GM12891 (cell line): Measurements from ENCODE around the gene LCN10.
A peak's percentile ranks its signal among the peaks of the same experiment; 100 is the strongest.

Experiments
- POLR2A ChIP-seq: IDR thresholded peaks from 2 replicates; pipeline ENCODE4 v1.6.1; 2011; ENCODE audit warnings: low read depth, low read length, control low read depth
- POLR2AphosphoS5 ChIP-seq: IDR thresholded peaks from 2 replicates; pipeline ENCODE4 v1.6.1; 2011; ENCODE audit warnings: low read depth, low read length, control low read depth
- POU2F2 ChIP-seq: IDR thresholded peaks from 2 replicates; pipeline ENCODE4 v1.6.1; 2011; ENCODE audit warnings: low read depth, mild to moderate bottlenecking, control low read depth, low read length, moderate library complexity
- SPI1 ChIP-seq: IDR thresholded peaks from 2 replicates; pipeline ENCODE4 v1.6.1; 2011; ENCODE audit warnings: low read depth, low read length, control low read depth
- TAF1 ChIP-seq: IDR thresholded peaks from 2 replicates; pipeline ENCODE4 v1.6.1; 2011; ENCODE audit warnings: low read depth, low read length, control low read depth

GRCh38 chr9:136722093-136722968 is 20.4 kb downstream of the LCN10 start:
- TF ChIP-seq POLR2A (no peak; the same call in 1 of the 2 replicates), POLR2AphosphoS5 (peak; percentile 29; the same call in 1 of the 2 replicates), SPI1 (no peak), TAF1 (no peak), POU2F2 (no peak)
